Gastroesophageal sphincter (tissue), 3 donors: ENCODE results near the gene CENPT.

Experiments used
- CTCF ChIP-seq, 4 experiments: fragments of 200-600 bp in 2 of 4; fragments of 450-650 bp in 2 of 4; sonication (generic) in 1 of 4; IDR thresholded peaks; one replicate each; pipeline ENCODE4 v1.5.1; 2017 to 2019; ENCODE audit warnings: antibody characterized with exemption in 4 of 4, mild to moderate bottlenecking in 2 of 4, moderate library complexity in 2 of 4
- EP300 ChIP-seq: sonication (generic); formaldehyde crosslinking; IDR thresholded peaks from one replicate; pipeline ENCODE4 v1.6.1; 2017; ENCODE audit warnings: antibody characterized with exemption, mild to moderate bottlenecking
- POLR2A ChIP-seq, 2 donors: fragments of 450-650 bp; IDR thresholded peaks; one replicate each; pipeline ENCODE4 v1.6.1; 2017; ENCODE audit warnings: antibody characterized with exemption in 2 of 2, mild to moderate bottlenecking in 2 of 2, moderate library complexity in 1 of 2
- POLR2AphosphoS5 ChIP-seq: sonication (generic); formaldehyde crosslinking; IDR thresholded peaks from one replicate; pipeline ENCODE4 v1.6.1; 2017; ENCODE audit warnings: antibody characterized with exemption

DNA sequence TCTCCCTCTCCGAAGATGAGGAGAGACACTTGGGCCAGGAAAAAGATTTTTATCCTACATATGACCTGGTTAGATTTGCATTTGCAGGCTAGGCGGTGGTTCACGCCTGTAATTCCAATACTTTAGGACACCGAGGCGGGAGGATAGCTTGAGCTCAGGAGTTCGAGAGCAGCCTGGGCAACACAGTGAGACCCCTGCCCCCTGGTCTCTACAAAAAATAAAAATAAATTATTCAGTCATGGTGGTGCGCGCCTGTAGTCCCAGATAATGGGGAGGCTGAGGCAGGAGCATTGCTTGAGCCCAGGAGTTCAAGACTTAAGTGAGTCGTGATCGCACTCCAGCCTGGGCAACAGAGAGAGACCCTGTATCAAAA, 13.3 kb downstream of the CENPT start:
- TF ChIP-seq CTCF (IDR thresholded peaks at IDR 0.05) (no peak), POLR2AphosphoS5 (no peak), POLR2A (IDR thresholded peaks at IDR 0.05) (no peak), EP300 (no peak)
